Activated CD4-positive, alpha-beta T cell treated with anti-CD3 and anti-CD28 coated beads for 36 hours (primary cell): Measurements from ENCODE around the gene LRRC8D. TPM values are rescaled to one million over a fixed set of nuclear protein-coding genes. Genes with fewer than 3 reads are reported as not detected.

ENCODE experiments used
- ATAC-seq: fragments of 200-7000 bp; cut with Tn5 transposase; one replicate; pipeline ENCODE4 v1.10.0; 2021; ENCODE audit warnings: mild to moderate bottlenecking, moderate library complexity
- CTCF ChIA-PET: fragments of 350-600 bp; sonication (Branson Sonifier 250); formaldehyde crosslinking; loops from one replicate; lab custom pipeline; 2021; ENCODE audit warnings: antibody characterized with exemption; lab: Charles Lee
- POLR2A ChIA-PET: fragments of 350-600 bp; sonication (Branson Sonifier 250); formaldehyde crosslinking; loops from one replicate; lab custom pipeline; 2021; ENCODE audit warnings: antibody characterized with exemption, inconsistent platforms; lab: Charles Lee
- DNase-seq: peaks from one replicate; pipeline ENCODE4 v3.0.0-alpha.2; 2020
- H3K27ac Mint-ChIP-seq: one replicate; pipeline ENCODE4 v1.8.0; 2021; ENCODE audit warnings: mixed read lengths
- H3K27me3 Mint-ChIP-seq: one replicate; pipeline ENCODE4 v1.8.0; 2021; ENCODE audit warnings: mixed read lengths
- H3K36me3 Mint-ChIP-seq: one replicate; pipeline ENCODE4 v1.8.0; 2021; ENCODE audit warnings: low read depth, mixed read lengths
- H3K4me1 Mint-ChIP-seq: one replicate; pipeline ENCODE4 v1.8.0; 2021; ENCODE audit warnings: mixed read lengths
- H3K4me3 Mint-ChIP-seq: one replicate; pipeline ENCODE4 v1.8.0; 2021; ENCODE audit warnings: mild to moderate bottlenecking, moderate library complexity, mixed read lengths
- H3K9me3 Mint-ChIP-seq: one replicate; pipeline ENCODE4 v1.8.0; 2021; ENCODE audit warnings: low read depth, mixed read lengths
- intact Hi-C, 2 experiments: fragments of 100-400 bp; cut with DNase I in 1 of 2; cut with micrococcal nuclease in 1 of 2; formaldehyde crosslinking; loops; one replicate each; pipeline versions ENCODE4 v1.14.2 to v1.15.1; 2022 to 2024; cut with DNase I, micrococcal nuclease
- total RNA-seq, 2 experiments: library from RNA; stranded (reverse); gene quantifications; one replicate each; pipeline ENCODE4 v1.2.3, GENCODE V29; 2021

The LRRC8D gene
- total RNA-seq, 2 experiments from 2014 or later, result 24.3 to 30.0 TPM

- DNase-seq, result no peak
- ATAC-seq, result no peak
- intact Hi-C loops, result no loop called here
- H3K4me1 Mint-ChIP-seq, result peaks cover 13% of the 10 kb centered on the region
- peaks cover 3% of the 10 kb centered on the region for H3K36me3 Mint-ChIP-seq
- no peak overlapping the region for H3K4me3 Mint-ChIP-seq
- H3K27ac Mint-ChIP-seq, result no peak overlapping the region
- no peaks in the 10 kb centered on the region for H3K9me3 Mint-ChIP-seq
- no peaks in the 10 kb centered on the region for H3K27me3 Mint-ChIP-seq
- ChIA-PET CTCF (interaction anchor here (1.2 kb wide), 1 partner anchor 9 kb away, joined by 3 read pairs; no protein-coding TSS in a partner anchor), POLR2A (no interaction called here)
Measured at GRCh38 chr1:89942825-89943658, 122.2 kb downstream of the LRRC8D start.

- Mint-ChIP-seq H3K4me1 (peaks cover 6% of the 10 kb centered on the region), H3K27ac (no peak overlapping the region), H3K36me3 (peaks cover 3% of the 10 kb centered on the region), H3K4me3 (no peak overlapping the region), H3K9me3 (no peaks in the 10 kb centered on the region), H3K27me3 (no peaks in the 10 kb centered on the region)
- POLR2A ChIA-PET, result interaction anchor here (0.6 kb wide), 1 partner anchor 52 kb away, joined by 3 read pairs; no protein-coding TSS in a partner anchor
- no peak for ATAC-seq
- CTCF ChIA-PET, result interaction anchor here (0.6 to 1.2 kb wide), 4 partner anchors 10 to 140 kb away, joined by 3 to 4 read pairs (median 3); no protein-coding TSS in a partner anchor
- intact Hi-C loops, result no loop called here
- DNase-seq, result no peak
Measured at GRCh38 chr1:89943846-89944781, 123.3 kb downstream of the LRRC8D start.

GRCh38 chr1:89945852-89946476 is 125.1 kb downstream of the LRRC8D start:
- Mint-ChIP-seq H3K9me3 (no peaks in the 10 kb centered on the region), H3K4me1 (peaks cover 6% of the 10 kb centered on the region), H3K36me3 (no peaks in the 10 kb centered on the region), H3K4me3 (no peak overlapping the region), H3K27me3 (no peaks in the 10 kb centered on the region), H3K27ac (no peak overlapping the region)
- intact Hi-C loops, result no loop called here
- DNase-seq (peak; percentile 33), ATAC-seq (peak; percentile 86)
- POLR2A ChIA-PET, result no interaction called here
- CTCF ChIA-PET, result interaction anchor here (0.6 kb wide), 1 partner anchor 55 kb away, joined by 3 read pairs; no protein-coding TSS in a partner anchor

DNA sequence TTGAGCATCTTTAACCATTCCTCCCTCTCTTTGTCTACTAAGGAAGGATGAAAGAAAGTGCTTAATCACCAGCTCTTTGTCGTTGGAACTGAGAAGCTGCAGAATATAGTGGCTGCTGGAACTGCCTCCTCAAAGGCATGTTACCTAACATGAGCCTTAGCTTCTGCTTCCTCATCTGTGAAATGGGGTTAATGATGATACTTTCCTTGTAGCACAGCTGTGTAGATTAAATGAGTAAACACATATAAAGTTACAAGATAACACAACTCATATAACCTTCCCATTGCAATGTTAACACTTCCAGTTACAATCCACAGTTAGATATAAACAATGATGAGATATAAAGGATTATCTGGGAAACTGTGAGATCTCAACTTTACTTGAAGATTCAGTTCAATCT is 125.7 kb downstream of the LRRC8D start:
- no peak overlapping the region for H3K27ac Mint-ChIP-seq
- POLR2A ChIA-PET, result no interaction called here
- DNase-seq, result no peak
- no peak overlapping the region for H3K4me3 Mint-ChIP-seq
- CTCF ChIA-PET, result interaction anchor here (0.6 kb wide), 1 partner anchor 55 kb away, joined by 3 read pairs; no protein-coding TSS in a partner anchor
- intact Hi-C loops, result no loop called here
- peaks cover 6% of the 10 kb centered on the region for H3K4me1 Mint-ChIP-seq
- H3K9me3 Mint-ChIP-seq, result no peaks in the 10 kb centered on the region
- no peak for ATAC-seq
- H3K36me3 Mint-ChIP-seq, result no peaks in the 10 kb centered on the region
- H3K27me3 Mint-ChIP-seq, result no peaks in the 10 kb centered on the region

- Mint-ChIP-seq H3K4me1 (peaks cover 17% of the 10 kb centered on the region), H3K4me3 (no peak overlapping the region), H3K27ac (no peak overlapping the region), H3K9me3 (no peaks in the 10 kb centered on the region), H3K27me3 (no peaks in the 10 kb centered on the region), H3K36me3 (no peaks in the 10 kb centered on the region)
- ATAC-seq (no peak), DNase-seq (no peak)
- POLR2A ChIA-PET, result no interaction called here
- intact Hi-C loops, result no loop called here
- CTCF ChIA-PET, result interaction anchor here (1.3 kb wide), 1 partner anchor 144 kb away, joined by 4 read pairs; no protein-coding TSS in a partner anchor
Measured at GRCh38 chr1:89948722-89949345, 128.0 kb downstream of the LRRC8D start.

DNA sequence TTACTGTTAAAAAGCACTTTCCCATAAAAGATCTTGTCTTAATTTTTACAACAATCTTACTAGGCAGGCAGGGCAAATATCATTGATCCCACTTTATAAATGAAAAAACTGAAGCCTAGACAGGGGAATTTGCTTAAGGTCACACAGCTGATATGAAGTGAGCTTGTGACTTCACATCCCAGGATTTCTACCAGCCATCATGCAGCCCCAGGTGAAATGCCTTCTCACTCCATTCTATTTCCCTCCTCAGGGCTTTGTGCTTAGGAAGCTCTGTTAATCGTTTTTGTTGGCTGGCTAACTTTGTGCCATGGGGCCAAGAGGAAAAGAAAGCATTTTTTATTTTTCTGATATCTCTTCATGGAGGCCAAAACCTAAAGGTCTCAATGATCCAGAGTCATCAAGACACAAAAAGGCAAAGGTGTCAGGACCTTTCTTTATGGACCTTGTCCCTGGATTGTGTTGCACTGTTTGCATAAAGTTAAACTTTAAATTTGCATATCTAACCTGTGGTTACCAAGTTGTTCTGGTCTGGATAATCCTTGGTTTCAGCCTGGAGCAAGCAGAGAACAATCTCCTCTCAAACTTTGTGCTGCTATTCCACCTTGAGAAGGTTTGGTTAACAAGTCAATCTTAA is 129.3 kb downstream of the LRRC8D start:
- H3K4me3 Mint-ChIP-seq, result no peak overlapping the region
- POLR2A ChIA-PET, result interaction anchor here (0.6 kb wide), 1 partner anchor 378 kb away, joined by 3 read pairs; no protein-coding TSS in a partner anchor
- H3K27ac Mint-ChIP-seq, result no peak overlapping the region
- CTCF ChIA-PET, result no interaction called here
- peaks cover 19% of the 10 kb centered on the region for H3K4me1 Mint-ChIP-seq
- H3K27me3 Mint-ChIP-seq, result no peaks in the 10 kb centered on the region
- ATAC-seq (no peak), DNase-seq (no peak)
- no peaks in the 10 kb centered on the region for H3K9me3 Mint-ChIP-seq
- H3K36me3 Mint-ChIP-seq, result no peaks in the 10 kb centered on the region
- intact Hi-C loops, result no loop called here

DNA sequence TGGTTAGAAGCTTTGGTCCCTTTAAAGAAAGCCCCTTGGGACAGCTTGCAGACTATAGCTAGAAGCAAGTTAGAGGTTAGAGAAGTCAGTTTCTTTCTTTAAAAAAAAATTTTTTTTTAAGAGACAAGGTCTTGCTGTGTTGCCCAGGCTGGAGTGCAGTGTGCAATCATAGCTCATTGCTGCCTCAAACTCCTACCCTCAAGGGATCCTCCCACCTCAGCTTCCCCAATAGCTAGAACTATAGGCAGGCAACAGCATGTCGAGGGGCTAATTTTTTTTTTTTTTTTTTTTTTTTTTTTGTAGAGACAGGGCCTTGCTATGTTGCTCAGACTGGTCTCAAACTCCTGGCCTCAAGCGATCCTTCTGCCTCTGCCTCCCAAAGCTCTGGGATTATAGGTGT is 129.9 kb downstream of the LRRC8D start:
- no peaks in the 10 kb centered on the region for H3K36me3 Mint-ChIP-seq
- CTCF ChIA-PET, result no interaction called here
- DNase-seq (no peak), ATAC-seq (no peak)
- intact Hi-C loops, result no loop called here
- POLR2A ChIA-PET, result interaction anchor here (0.6 kb wide), 1 partner anchor 378 kb away, joined by 3 read pairs; no protein-coding TSS in a partner anchor
- no peak overlapping the region for H3K27ac Mint-ChIP-seq
- H3K9me3 Mint-ChIP-seq, result no peaks in the 10 kb centered on the region
- no peaks in the 10 kb centered on the region for H3K27me3 Mint-ChIP-seq
- H3K4me1 Mint-ChIP-seq, result peaks cover 19% of the 10 kb centered on the region
- H3K4me3 Mint-ChIP-seq, result no peak overlapping the region

GRCh38 chr1:89951766-89952604 is 131.2 kb downstream of the LRRC8D start:
- POLR2A ChIA-PET, result interaction anchor here (0.6 kb wide), 1 partner anchor 239 kb away, joined by 3 read pairs; no protein-coding TSS in a partner anchor

GRCh38 chr1:89952605-89953130 is 131.8 kb downstream of the LRRC8D start:
- Mint-ChIP-seq H3K27ac (no peak overlapping the region), H3K4me3 (no peak overlapping the region), H3K4me1 (peaks cover 21% of the 10 kb centered on the region), H3K36me3 (no peaks in the 10 kb centered on the region), H3K9me3 (no peaks in the 10 kb centered on the region), H3K27me3 (no peaks in the 10 kb centered on the region)
- DNase-seq (no peak), ATAC-seq (peak; percentile 17)
- ChIA-PET CTCF (interaction anchor here (0.6 kb wide), 1 partner anchor 362 kb away, joined by 3 read pairs; no protein-coding TSS in a partner anchor), POLR2A (interaction anchor here (0.6 kb wide), 1 partner anchor 240 kb away, joined by 3 read pairs; no protein-coding TSS in a partner anchor)
- intact Hi-C loops, result loop anchor here in 1 of 2 experiments (1.0 kb wide), 2 partner anchors 108 to 148 kb away; no protein-coding TSS in a partner anchor

More at GRCh38 chr1:89951766-89952604, 131.2 kb downstream of the LRRC8D start:
- no peak for ATAC-seq
- no peak overlapping the region for H3K27ac Mint-ChIP-seq
- H3K27me3 Mint-ChIP-seq, result no peaks in the 10 kb centered on the region
- DNase-seq, result no peak
- CTCF ChIA-PET, result interaction anchor here (0.6 kb wide), 1 partner anchor 361 kb away, joined by 3 read pairs; no protein-coding TSS in a partner anchor
- no peak overlapping the region for H3K4me3 Mint-ChIP-seq
- intact Hi-C loops, result no loop called here
- H3K36me3 Mint-ChIP-seq, result no peaks in the 10 kb centered on the region
- peaks cover 17% of the 10 kb centered on the region for H3K4me1 Mint-ChIP-seq
- no peaks in the 10 kb centered on the region for H3K9me3 Mint-ChIP-seq
